Parathyroid adenoma (tissue), 2 donors: ENCODE measurements around the gene MXRA7.
A peak's percentile ranks its signal among the peaks of the same experiment; 100 is the strongest.
"Not testable (repeated sequence)": the region's sequence is repeated elsewhere in the genome, so short reads cannot be mapped to it uniquely, and the experiment has no call there.

Experiments used
- H2AFZ ChIP-seq: fragments of 300-600 bp; sonication (generic); one replicate; pipeline ENCODE4 v1.7.0; 2017; ENCODE audit warnings: antibody characterized with exemption, mild to moderate bottlenecking
- H3K27ac ChIP-seq: fragments of 300-600 bp; sonication (generic); one replicate; pipeline ENCODE4 v1.7.0; 2017
- H3K27me3 ChIP-seq: fragments of 300-600 bp; sonication (generic); one replicate; pipeline ENCODE4 v1.7.0; 2017; ENCODE audit warnings: low read length; ENCODE audit not compliant: control insufficient read depth, insufficient read depth
- H3K36me3 ChIP-seq: fragments of 300-600 bp; sonication (generic); one replicate; pipeline ENCODE4 v1.7.0; 2017; ENCODE audit warnings: low read length; ENCODE audit not compliant: control insufficient read depth, insufficient read depth
- H3K4me1 ChIP-seq: fragments of 300-600 bp; sonication (generic); one replicate; pipeline ENCODE4 v1.7.0; 2017; ENCODE audit warnings: control low read depth
- H3K4me2 ChIP-seq: fragments of 300-600 bp; sonication (generic); one replicate; pipeline ENCODE4 v1.7.0; 2017; ENCODE audit warnings: low read length
- H3K4me3 ChIP-seq: fragments of 300-600 bp; sonication (generic); one replicate; pipeline ENCODE4 v1.7.0; 2017; ENCODE audit warnings: low read depth, low read length
- H3K79me2 ChIP-seq: fragments of 300-600 bp; sonication (generic); one replicate; pipeline ENCODE4 v1.7.0; 2017; ENCODE audit warnings: control low read depth
- H3K9ac ChIP-seq: fragments of 300-600 bp; sonication (generic); one replicate; pipeline ENCODE4 v1.7.0; 2017; ENCODE audit warnings: mild to moderate bottlenecking
- H3K9me3 ChIP-seq: fragments of 300-600 bp; sonication (generic); one replicate; pipeline ENCODE4 v1.7.0; 2017; ENCODE audit warnings: low read length; ENCODE audit not compliant: control insufficient read depth
- CTCF ChIP-seq: fragments of 300-600 bp; sonication (generic); IDR thresholded peaks from one replicate; pipeline ENCODE4 v1.7.0; 2017; ENCODE audit warnings: antibody characterized with exemption, mild to moderate bottlenecking
- donor health status: primary hyperparathyroidism.

MXRA7 gene

DNA sequence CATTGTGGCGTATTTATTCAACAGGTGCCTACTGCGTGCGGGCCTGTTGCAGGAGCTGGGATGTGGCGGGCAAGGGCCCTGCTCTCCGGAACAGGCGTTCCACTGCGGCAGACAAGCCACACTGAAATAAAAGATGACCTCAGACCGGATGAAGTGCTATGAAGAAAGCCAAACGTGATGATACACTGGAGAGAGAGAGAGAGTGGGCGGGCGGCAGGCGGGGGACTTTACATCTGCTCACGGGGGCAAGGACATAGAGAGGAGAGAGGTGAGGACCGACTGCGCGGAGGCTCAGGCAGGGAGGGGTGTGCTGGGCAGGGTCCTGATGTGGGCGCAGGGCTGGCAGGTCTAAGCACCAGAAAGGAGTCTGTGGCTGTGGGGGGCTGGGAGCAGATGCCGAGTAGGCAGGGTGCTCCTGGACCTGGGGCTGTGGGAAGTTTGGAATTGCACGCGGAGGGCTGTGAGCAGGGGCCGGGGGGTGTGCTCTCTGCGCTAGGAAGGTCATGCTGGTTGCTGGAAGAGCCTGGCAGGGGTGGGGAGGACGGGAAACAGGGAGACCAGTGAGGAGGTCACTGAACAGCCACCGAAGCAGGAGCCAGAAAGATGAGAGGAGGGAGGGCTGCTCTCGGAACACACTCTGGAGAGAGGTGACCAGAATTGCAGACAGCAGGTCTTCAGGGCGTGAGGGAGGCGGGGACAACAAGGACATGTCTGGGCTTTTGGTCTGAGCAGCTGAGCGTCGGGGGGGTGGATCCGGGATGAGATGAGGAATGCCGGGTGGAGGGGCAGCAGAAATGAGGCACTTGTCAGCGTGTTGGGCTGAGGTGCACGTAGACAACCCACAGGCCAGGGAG, 9.9 kb downstream of the MXRA7 start:
- Histone ChIP-seq H3K9me3 (no peaks in the 10 kb centered on the region), H3K36me3 (no peaks in the 10 kb centered on the region), H3K4me2 (peak overlapping the region; percentile 68), H3K79me2 (peaks cover 11% of the 10 kb centered on the region), H3K4me1 (peaks cover 53% of the 10 kb centered on the region), H3K9ac (no peak overlapping the region), H3K27me3 (no peaks in the 10 kb centered on the region), H3K4me3 (peak overlapping the region; percentile 15), H2AFZ (peak overlapping the region; percentile 62), H3K27ac (peak overlapping the region; percentile 87)
- no peak for TF ChIP-seq CTCF

GRCh38 chr17:76700270-76700616, 10.5 kb downstream of the MXRA7 start:
- Histone ChIP-seq H3K79me2 (peaks cover 13% of the 10 kb centered on the region), H3K4me3 (peak overlapping the region; percentile 13), H3K4me1 (peaks cover 58% of the 10 kb centered on the region), H3K9me3 (no peaks in the 10 kb centered on the region), H3K9ac (no peak overlapping the region), H2AFZ (peak overlapping the region; percentile 62), H3K36me3 (no peaks in the 10 kb centered on the region), H3K27me3 (no peaks in the 10 kb centered on the region), H3K4me2 (peak overlapping the region; percentile 68), H3K27ac (peak overlapping the region; percentile 87)
- no peak for TF ChIP-seq CTCF

GRCh38 chr17:76698466-76698977, 12.2 kb downstream of the MXRA7 start:
- peaks cover 63% of the 10 kb centered on the region for H3K4me1 ChIP-seq
- not testable (repeated sequence) for H2AFZ ChIP-seq, H3K4me2 ChIP-seq, H3K36me3 ChIP-seq, H3K9ac ChIP-seq, H3K4me3 ChIP-seq, H3K27me3 ChIP-seq, H3K9me3 ChIP-seq
- peaks cover 13% of the 10 kb centered on the region for H3K79me2 ChIP-seq
- H3K27ac ChIP-seq: peak overlapping the region; percentile 87

DNA sequence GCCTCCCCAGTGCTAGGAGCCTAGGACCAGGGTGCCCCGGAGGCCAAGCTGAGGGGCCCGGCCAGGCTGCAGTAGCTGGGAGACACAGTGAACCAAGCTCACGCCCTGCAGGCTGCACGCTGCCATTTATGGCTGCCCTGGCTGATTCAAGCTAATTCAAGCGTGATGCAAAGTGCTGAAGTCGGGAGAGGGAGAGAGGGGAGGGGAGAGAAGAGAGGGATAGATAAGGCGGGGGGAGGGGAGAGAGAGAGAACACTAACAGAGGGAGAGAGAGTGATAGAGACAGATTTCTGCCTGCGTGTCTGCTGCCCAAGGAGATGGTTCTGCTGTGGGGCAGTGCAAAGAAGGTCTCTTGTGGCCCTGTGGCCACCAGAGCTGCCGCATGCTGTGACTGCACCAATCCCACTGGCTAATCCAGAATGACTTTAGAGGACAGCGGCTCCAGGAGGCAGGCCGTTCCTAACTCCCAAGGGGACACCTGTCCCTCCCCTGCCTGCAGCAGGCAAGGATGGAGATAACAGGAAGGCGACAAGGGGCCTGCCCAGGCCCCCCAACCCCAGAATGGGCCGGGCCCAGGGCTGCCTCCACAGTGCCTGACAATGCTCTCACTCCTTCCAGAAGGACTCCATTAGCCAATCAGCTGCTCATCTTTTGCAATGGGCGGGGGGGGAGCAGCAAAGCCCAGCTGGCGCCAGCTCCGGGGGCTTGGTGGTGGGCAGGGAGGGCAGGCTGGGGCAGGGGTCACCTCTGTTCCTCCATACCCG, 12.9 kb downstream of the MXRA7 start:
- no peaks in the 10 kb centered on the region for H3K27me3 ChIP-seq
- H3K4me1 ChIP-seq: peaks cover 63% of the 10 kb centered on the region
- H2AFZ ChIP-seq: peak overlapping the region; percentile 51
- H3K27ac ChIP-seq: peak overlapping the region; percentile 87
- H3K36me3 ChIP-seq: no peaks in the 10 kb centered on the region
- peak overlapping the region; percentile 60 for H3K4me2 ChIP-seq
- H3K9me3 ChIP-seq: no peaks in the 10 kb centered on the region
- TF ChIP-seq CTCF: peak; percentile 11
- H3K4me3 ChIP-seq: peak overlapping the region; percentile 4
- H3K79me2 ChIP-seq: peaks cover 13% of the 10 kb centered on the region
- H3K9ac ChIP-seq: no peak overlapping the region
